NCI-H460 (cell line): ENCODE results near the gene SECISBP2. TPM values are rescaled to one million over a fixed set of nuclear protein-coding genes. Genes with fewer than 3 reads are reported as not detected.

ENCODE experiments used
- DNase-seq: peaks from one replicate; pipeline ENCODE4 v3.0.0-alpha.2; 2016; ENCODE audit warnings: low read depth; ENCODE audit errors: extremely low read depth
- total RNA-seq: library from RNA; depleted of rRNA; stranded (reverse); fragments of >200 nt; shearing (Covaris generic); gene quantifications from 2 replicates; pipeline ENCODE4 v1.2.3, GENCODE V29; 2014

The SECISBP2 gene
- total RNA-seq, 1 experiment from 2014 or later: 56.1 TPM

DNA sequence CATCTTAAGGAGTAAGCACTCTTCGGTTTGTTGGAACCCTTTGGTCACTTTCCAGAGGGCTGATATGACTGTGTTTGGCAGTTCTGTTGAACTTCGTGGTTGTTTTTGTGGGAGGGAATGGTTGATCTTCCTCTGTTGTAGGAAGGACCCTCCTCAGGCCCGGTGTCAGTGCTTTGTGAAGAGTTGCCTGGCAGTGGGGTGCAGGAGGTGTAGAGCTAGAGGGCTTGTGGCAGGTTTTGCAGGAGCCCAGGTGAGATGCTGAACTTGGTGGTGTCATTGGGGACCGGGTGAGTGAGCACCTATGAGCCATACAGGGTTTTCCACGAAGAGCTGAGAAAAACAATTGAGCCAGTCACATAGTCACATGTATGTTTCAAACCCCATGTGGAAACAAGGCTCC lies 27.2 kb downstream of the SECISBP2 start:
- DNase-seq: no peak

DNA sequence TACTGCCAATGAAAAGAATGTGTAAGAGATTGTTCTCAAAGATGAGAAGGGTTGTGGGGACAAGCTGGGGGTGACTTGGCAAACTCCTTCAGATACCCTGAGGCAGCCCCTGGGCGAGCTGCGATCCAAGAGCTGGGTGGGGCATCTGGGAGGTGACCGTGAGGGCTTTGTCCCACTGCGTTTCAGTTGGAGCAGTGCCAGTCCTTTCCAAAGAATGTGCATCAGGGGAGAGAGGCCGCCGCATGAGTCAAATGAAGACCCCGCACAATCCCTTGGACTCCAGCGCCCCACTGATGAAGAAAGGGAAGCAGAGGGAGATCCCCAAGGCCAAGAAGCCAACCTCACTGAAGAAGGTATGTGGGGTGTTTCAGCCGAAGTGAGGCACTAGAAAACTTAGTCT lies 28.4 kb downstream of the SECISBP2 start:
- DNase-seq: no peak

DNA sequence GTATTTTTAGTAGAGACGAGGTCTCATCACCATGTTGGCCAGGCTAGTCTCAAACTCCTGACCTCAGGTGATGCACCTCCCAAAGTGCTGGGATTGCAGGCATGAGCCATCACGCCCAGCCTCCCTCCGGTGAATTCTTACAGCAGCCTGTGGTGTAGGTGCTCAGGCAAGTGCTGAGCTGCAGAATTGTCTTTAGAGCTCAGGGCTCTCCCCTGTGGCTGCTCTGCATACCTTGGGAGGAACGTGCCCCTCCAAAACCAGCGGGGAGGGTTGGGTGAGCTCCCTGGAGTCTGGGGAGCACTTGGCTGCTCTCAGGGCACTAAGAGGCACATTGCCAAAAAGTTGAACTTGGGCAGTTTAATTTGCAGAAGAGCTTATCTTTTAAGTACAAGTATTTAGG lies 29.4 kb downstream of the SECISBP2 start:
- DNase-seq: no peak

DNA sequence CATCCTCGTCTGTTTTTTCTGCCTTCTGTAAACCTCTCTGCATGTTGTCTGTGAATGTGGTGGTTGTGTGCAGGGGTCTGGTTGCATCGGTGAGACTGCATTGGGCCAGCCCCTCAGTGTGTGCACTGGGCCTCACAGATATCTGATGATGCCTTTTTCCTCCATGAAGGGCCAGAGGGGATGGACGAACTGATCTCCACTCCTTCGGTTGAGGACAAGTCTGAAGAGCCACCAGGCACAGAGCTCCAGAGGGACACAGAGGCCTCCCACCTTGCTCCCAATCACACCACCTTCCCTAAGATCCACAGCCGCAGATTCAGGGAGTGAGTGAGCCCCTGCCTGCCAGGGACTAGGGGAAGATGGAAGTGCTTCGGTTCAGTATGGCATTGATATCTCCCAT lies 31.3 kb downstream of the SECISBP2 start:
- DNase-seq: no peak

DNA sequence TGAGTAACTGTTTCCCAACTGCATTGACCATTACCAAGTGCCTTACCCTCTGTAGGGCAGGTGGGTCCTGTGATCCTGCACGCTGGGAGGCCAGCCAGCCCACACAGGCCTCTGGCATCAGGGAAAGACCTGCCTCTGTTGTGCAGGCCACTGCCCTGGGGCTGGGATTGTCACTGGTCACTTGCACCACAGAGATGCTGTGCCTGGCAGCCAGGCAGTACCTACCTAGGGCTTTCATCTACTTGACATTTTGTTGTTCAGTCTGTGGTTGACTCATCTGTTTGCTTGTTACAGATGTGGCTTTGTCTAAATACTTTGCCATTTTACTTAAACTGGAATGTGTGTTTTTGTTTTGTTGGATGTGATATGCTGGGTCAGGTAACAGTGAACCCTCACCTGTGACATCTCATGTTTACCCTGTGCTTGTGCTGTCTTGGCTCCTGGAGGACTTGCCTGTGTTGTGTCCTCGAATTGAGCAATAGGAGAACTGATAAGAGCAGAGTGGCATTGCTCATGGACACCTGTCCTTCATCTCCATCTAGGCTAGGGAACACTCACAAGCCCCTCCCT lies 32.8 kb downstream of the SECISBP2 start:
- no peak for DNase-seq

DNA sequence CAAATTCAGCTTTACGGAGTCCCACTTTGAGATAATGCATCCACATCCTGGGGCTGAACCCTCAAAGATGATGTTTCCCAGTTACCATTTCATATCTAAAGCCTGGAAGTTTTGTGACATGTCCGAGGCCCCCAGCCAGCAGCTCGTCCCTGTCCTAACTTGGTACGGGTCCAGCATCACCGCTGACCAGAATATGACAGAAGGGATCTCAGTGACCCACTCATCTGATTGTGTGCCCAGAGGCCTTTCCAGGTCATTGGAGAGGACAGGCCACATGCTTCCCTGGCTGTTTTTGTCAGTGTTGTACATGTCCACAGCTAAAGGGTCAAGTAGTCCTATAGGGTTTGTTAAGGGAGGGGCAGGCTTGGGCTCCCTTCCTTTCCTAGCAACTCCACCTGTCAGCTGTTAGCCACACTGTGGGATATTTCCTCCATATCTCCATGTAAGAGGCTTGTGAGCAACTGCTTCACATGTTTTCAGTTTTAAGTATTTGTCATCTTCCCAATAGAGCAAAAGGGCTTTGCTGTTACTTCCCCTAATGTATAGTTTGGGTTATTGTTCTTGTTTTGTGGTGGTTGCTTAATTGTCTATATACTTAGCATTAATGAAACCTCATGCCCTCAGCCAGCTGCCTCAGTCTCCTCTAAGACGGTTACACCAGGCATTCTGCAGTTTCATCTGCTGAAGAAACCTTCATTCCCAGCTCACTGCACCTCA lies 33.4 kb downstream of the SECISBP2 start:
- DNase-seq: no peak

DNA sequence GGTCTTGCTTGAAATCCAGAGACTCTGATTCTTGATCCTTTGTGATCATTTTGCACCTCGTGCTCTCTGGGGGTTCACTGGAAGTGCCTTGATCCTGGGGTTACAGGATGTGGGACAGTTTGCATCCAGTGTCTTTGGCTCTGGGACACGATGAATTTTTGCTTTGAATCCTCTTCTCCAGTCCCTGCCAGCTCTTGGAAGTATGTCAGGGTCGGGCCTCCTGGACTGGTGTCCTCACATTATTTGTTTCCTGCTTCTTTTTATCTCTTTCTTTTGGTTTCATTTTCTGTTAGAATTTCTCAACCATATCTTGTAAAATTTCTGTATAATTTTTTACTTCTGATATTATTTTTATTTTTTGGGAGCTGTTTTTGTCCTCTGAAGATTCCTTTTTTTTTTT lies 34.2 kb downstream of the SECISBP2 start:
- DNase-seq: no peak

DNA sequence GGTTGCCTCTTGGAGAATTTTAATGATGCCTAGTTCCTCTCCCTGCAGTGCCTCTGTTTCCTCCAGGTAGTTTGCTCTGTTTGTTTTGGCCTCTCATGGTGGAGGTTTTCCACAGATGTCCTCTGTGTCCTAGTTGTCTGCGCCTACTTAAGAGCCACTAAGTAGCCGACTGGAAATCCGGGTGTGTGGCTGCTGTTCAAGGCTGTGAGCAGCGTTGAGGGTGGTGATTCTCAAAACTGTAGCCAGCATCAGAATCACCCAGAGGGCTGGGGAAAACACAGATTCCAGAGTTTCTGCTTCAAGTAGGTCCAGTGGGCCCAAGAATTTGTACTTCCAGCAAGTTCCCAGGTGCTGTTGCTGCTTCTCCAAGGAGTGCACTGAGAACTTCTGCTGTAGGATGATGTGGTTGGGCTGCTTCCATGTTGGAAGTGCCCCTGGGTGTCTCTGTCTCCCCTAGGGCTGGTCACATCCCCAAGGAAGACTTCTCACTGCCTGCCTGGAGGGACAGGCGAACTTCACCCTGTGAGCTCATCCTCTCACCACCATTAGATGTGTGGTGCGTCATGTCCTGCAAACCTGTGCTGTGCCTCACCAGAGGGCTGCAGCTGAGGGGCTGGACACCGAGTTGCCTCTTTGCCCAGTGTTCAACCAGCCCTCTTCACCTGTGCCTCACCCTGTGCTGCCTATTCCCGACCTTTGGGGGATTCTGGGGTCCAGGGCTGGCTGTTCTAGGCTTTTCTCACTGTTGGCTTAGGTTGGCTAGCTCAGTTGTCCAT lies 34.8 kb downstream of the SECISBP2 start:
- DNase-seq: no peak

DNA sequence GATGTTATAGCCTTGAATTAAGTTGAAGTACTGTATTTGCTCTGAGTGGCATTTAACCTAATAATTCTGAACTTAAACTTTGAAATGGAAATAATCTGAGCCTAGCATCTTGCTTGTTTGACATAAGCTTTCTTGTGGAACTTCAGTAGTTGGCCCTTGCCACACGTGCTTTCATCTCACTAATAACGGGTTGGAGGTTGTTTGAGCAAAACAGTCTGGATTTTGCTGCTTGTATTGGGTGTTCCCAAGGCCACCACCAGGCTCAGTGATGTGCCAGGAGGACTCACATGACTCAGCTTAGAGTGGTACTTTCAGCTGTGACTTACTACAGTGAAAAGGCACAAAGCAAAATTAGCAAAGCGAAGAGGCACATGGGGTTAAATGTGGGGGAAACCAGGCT lies 35.7 kb downstream of the SECISBP2 start:
- no peak for DNase-seq

DNA sequence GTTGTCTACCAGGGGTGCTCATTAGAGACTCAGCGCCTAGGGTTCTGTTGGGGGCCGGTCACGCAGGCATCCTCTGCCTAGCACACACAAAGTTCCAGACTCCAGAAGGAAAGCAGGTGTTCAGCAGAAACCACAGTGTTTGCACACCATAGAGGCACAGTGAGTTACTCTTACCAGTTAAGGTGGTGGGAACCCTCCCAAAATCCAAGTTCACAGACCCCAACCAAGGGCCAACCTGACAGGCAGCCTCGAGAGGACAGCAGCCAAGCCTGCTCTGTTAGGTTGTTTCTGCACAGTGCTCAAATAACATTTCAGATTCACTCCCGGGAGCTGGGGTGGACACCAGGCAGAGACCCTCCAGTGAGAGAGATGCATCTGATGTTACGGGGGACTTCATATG lies 36.2 kb downstream of the SECISBP2 start:
- DNase-seq: no peak

DNA sequence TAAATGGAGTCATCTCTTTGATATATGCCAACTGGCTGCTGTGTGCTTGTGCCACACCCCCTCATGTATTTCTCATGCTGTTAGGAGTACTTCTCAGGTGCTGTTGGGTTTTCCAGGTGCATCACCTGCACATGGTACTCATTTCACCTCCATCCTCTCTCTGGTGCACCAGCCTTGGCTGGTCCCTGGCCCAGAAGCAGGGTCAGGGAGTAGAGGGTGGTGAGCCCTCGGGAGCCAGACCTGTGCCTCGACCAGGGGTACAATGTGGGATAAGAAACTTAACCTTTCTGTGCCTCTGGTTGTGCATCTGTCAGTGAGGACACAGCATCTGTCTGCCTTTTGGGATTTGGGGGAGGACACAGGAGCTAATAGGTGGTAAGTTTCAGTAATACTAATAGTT lies 38.5 kb downstream of the SECISBP2 start:
- no peak for DNase-seq

DNA sequence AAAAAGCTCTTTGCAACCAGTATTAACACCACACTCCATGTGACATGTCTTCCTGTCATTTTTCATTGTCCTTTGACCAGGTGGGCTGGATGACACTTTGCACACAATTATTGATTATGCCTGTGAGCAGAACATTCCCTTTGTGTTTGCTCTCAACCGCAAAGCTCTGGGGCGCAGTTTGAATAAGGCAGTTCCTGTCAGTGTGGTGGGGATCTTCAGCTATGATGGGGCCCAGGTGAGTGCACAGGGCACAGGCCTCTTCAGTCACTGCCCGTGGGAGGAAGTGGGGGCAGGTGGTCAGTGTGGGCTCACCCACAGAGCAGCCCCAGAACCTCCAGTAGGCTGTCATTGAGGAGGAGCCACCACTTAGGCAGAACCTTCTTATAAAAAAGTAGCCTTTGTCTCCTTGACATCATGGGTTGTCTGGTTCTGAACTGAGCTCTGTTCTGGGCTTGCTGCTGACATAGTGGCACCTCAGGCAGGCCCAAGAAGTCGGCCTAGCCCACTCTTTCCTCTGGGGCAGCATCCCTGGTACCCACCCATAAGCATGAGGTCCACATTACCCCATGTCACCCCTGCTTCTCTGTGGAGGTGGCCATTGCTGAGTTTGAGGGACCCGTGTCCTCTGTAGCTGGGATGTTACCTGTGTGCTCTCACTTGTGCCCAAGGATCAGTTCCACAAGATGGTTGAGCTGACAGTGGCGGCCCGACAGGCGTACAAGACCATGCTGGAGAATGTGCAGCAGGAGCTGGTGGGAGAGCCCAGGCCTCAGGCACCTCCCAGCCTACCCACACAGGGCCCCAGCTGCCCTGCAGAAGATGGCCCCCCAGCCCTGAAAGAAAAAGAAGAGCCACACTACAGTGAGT lies 39.3 kb downstream of the SECISBP2 start:
- DNase-seq: no peak

DNA sequence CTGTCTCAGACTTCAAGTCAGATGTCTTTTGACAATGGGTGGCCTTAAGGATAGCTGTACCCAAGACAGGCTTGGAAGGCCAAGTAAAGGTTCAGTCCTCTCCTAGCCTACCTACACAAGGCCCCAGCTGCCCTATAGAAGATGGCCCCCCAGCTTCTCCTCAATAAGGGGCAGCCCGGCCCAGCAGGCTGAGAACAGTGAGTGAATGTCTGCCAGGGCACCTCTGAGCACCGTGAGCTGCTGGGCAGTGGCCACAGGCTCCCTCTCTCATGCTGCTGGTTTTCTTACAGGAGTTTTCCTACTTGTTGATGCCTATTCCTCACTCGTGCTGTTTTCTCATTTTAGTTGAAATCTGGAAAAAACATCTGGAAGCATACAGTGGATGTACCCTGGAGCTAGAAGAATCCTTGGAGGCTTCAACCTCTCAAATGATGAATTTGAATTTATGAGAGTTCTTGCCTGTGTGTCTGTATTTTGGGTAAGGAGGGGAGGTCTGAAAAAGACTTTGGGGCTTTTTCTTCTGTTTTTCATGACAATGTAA lies 40.1 kb downstream of the SECISBP2 start:
- DNase-seq: no peak

DNA sequence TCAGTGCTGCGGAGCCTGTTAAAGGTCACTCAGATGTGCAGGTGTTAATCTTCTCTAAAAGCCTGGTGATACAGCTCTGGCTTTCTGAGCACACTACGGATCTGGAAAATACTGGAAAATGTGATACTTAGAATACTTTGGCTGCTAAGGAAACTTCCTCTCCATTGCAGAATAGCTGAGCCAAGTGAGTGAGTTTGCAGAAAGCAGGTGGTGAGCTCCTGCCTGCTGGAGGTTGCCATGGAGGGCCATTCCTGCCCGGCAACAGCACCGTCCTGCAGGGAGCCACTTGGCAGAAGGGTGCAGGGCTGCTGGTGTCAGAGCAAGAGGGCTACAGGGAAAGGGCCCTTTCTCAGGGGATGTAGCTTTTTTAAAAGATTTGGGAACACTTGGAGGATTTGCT lies 40.7 kb downstream of the SECISBP2 start:
- no peak for DNase-seq

DNA sequence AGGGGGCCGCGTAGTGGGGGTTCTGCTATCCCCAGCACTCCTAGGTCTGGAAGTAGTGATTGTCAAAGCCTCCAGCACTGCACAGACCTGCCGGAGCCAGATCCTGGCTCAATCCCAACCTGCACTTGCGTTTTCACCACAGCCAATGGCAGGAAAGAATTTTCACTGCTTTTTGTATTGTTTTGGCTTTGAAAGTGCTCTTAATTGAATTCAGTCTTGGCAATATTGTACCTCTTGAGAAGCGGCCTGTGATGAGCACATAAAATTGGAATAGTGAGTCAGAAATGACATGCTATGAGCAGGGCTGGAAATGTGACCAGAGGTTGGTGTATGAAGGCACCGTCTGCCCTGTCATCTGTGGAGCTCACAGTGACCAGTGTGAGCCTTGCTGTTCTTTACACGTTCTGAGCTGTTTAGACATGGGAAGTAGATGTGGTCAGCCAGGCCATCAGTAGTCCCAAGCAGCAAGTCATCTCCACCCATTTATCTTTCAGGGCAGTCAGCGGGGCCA lies 41.5 kb downstream of the SECISBP2 start:
- DNase-seq: no peak

DNA sequence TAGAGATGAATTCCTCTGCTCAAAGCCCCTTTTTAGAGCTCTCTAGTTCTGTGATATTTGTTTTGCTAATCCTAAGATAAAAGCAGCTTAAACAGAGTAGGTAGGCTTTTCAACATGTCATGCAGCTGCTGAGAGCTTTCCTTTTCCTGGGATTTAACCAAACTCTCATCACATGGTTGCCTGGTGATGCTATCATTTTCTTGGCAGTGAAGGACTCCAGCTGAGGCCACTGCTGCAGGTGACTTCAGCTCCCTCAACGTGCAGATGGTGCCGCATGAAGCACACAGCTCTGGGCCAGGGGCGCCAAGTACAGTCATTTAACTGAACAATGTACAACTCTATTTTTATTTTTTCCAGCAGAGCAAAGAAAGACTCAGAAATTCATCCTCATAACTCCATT lies 42.2 kb downstream of the SECISBP2 start:
- DNase-seq: no peak

DNA sequence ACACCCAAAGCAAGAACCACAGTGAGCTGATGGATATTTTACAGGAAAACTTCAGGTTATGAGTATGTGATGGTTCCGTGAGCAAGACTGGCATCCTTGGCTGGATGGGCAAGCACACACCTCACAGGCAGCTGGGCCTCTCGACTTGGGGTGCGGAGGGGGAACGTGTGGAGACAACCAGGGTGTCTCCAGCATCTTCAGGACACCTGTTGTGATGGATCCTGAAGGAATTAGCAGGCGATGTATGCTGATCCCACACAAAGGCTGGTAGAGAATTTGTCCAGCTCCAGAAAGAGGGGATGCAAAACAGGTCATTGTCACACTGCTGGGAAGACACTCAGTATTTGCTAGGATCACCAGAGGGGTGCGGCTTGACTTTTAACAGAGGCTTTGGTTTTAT lies 42.7 kb downstream of the SECISBP2 start:
- no peak for DNase-seq

DNA sequence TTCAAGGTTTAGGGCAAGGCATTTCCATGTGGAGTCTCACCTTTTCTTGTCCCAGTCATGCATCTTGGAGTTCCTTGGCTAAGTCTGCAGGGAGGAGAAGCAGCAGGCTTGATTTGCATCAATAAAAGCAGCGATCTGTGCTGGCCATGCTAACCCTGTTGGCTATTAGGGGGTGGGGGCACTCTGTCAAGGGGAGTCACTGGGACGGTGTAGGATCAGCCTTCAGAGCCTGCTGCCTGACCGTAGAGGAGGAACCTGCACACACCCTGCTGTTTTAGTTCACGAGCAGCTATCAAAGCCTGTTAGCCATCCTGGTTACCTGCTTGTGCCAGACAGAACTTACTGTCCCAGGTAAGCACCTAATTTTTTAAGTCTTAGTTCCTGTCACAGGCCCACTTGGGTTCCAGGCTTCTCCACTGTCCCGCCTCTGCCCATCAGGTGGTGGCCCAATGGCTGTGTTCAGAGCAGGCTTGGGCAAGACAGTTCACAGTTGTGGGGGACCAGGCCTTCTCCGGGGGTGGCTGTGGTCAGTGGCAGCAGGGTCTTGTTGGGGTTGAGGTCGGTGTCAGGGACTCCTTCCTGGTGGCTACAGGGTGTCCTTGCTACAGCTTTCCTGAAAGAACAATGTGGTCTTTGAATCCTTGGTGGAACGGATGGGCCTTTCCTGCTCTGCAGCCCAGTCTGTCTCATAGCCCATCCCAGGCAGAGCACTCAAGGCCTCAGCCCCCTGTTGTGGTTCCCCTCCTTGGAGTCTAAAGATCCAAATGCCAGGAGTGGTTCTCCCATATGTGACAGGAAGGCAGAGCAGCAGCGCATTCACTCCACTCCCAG lies 43.7 kb downstream of the SECISBP2 start:
- no peak for DNase-seq

DNA sequence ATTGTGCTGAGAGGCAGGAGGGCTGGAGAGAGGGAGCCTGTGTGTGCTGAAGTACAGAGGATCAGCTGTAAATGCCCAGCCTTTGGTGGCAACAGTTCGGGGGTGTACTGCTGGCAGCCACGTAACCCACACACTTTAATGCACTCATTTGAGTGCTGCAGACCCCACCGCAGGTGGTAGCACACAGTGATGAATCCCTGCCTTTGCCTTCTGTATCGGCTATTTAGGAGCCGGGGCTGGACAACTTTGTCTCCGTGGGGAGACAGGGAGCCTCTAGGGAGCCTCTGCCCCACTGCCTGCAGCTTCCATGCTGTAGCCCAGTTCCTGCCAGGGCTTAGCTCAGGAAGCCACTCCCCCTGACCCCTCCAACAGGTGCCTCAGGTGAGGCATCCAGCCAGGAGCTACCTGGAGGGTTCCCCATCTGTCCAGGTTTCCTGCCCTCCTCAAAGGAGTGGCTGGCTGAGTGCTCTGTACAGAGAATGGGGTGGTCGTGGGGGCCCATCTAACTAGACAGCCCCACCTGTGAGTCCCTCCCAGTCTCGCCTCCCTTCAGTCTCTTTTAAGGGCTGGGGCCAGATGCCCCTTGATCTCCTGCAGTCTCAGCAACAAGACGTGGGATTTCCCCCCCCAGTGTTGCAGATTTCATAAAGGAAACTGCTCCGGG lies 44.5 kb downstream of the SECISBP2 start:
- no peak for DNase-seq
